ENCODE data around the gene FHL3.
A peak's percentile ranks its signal among the peaks of the same experiment; 100 is the strongest.
"Not testable (repeated sequence)": the region's sequence is repeated elsewhere in the genome, so short reads cannot be mapped to it uniquely, and the experiment has no call there.

The FHL3 gene

GRCh38 chr1:37983546-37983945 is 21.8 kb downstream of the FHL3 start:
- DNase-seq: no peak

GRCh38 chr1:37978541-37978940 is 26.8 kb downstream of the FHL3 start:
- no peak for DNase-seq

- DNase-seq: peak; percentile 19
Measured at GRCh38 chr1:37975083-37975482, 30.2 kb downstream of the FHL3 start.

- no peak for DNase-seq
Measured at GRCh38 chr1:37974567-37974966, 30.7 kb downstream of the FHL3 start.

- not testable (repeated sequence) for DNase-seq
Measured at GRCh38 chr1:37973684-37974083, 31.6 kb downstream of the FHL3 start.

- DNase-seq: no peak
Measured at GRCh38 chr1:37965301-37965700, 40.0 kb downstream of the FHL3 start.

GRCh38 chr1:37964106-37964505 is 41.2 kb downstream of the FHL3 start:
- not testable (repeated sequence) for DNase-seq

GRCh38 chr1:37958690-37959089 is 46.6 kb downstream of the FHL3 start:
- DNase-seq: no peak

GRCh38 chr1:37955685-37956084 is 49.6 kb downstream of the FHL3 start:
- DNase-seq: no peak

GRCh38 chr1:37954316-37954971 is 50.9 kb downstream of the FHL3 start:
- no peak for DNase-seq

GRCh38 chr1:37952738-37953137 is 52.6 kb downstream of the FHL3 start:
- no peak for DNase-seq

GRCh38 chr1:37951783-37952624 is 53.3 kb downstream of the FHL3 start:
- no peak for DNase-seq

GRCh38 chr1:37951041-37951782 is 54.1 kb downstream of the FHL3 start:
- DNase-seq: peak; percentile 69

- no peak for DNase-seq
Measured at GRCh38 chr1:37949524-37950152, 55.7 kb downstream of the FHL3 start.

- no peak for DNase-seq
Measured at GRCh38 chr1:37948841-37949240, 56.5 kb downstream of the FHL3 start.

GRCh38 chr1:37948166-37948565 is 57.1 kb downstream of the FHL3 start:
- DNase-seq: peak; percentile 22

- peak; percentile 18 for DNase-seq
Measured at GRCh38 chr1:37947364-37947763, 58.0 kb downstream of the FHL3 start.
